Measurements from ENCODE around the gene ATXN1.

The ATXN1 gene

DNA sequence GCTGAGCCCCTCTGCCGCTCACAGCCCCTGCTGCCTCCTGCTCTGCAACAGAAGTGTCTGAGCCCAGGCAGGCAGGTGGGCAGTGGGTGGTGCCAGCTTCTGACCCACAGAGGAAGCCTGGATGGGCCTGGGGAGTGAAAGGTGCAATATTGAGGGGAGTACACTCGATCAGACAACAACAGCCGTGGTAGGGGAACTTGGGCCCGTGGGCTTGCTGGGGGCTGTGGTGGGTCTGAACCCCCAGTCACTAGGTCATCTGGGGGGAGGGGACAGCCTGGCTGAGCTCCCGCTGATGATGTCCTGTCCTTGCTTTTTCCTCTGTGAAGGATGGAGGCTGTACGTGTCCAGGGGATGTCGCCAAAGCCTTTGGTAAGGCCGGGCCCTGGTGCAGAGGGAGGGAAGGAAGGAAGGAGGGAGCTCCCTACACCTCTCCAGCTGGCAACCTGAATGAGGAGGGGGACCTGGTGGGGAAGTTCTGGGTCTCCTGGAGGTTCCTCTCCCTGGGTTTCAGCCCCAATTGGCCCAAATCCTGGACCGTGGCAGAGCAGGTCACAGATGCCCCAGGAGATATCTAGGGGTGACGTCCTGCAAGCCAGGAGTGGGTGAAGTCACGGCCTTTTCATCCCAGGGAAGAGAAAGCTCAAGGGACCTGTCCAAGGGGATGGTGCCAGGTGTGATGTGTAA is 475.7 kb downstream of the ATXN1 start:
- no peaks in the 10 kb centered on the region for H3K27me3 ChIP-seq (ENCODE audit: control insufficient read depth, insufficient read depth, low read length)
- H3K4me3 ChIP-seq (ENCODE audit: low read length), result no peak overlapping the region
- H3K27ac ChIP-seq (ENCODE audit: low read depth, low read length), result no peak overlapping the region
- no peaks in the 10 kb centered on the region for H3K36me3 ChIP-seq (ENCODE audit: control insufficient read depth, insufficient read depth, low read length)
- no peak overlapping the region for H3K9ac ChIP-seq (ENCODE audit: low read length)
- no peaks in the 10 kb centered on the region for H3K4me1 ChIP-seq (ENCODE audit: control insufficient read depth, insufficient read depth, low read length)

DNA sequence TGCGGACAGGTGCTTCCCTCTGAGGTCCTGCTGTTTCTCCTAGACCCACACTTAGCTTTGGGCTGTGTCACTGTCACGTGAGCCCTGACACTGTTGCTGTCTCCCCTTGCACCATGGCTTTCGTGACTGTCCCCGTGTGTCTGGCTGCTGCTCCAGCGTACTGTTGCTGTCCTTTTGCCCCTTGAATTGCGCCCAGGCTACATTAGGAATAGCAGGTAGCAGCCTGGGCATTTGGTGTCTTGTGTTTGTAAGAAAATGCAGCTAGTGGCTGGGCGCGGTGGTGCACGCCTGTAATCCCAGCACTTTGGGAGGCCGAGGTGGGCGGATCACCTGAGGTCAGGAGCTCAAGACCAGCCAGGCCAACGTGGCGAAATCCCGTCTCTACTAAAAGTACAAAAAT is 476.8 kb downstream of the ATXN1 start:
- Histone ChIP-seq H3K4me3 (ENCODE audit: low read length) (no peak overlapping the region), H3K9ac (ENCODE audit: low read length) (no peak overlapping the region)

GRCh38 chr6:16282370-16282769 is 478.9 kb downstream of the ATXN1 start:
- Histone ChIP-seq H3K36me3 (ENCODE audit: control insufficient read depth, insufficient read depth, low read length) (no peaks in the 10 kb centered on the region), H3K9ac (ENCODE audit: low read length) (no peak overlapping the region), H3K27me3 (ENCODE audit: control insufficient read depth, insufficient read depth, low read length) (no peaks in the 10 kb centered on the region), H3K4me1 (ENCODE audit: control insufficient read depth, insufficient read depth, low read length) (peaks cover 3% of the 10 kb centered on the region), H3K4me3 (ENCODE audit: low read length) (no peak overlapping the region), H3K27ac (ENCODE audit: low read depth, low read length) (no peak overlapping the region)

More for the DNA sequence above, 476.8 kb downstream of the ATXN1 start:
- Histone ChIP-seq H3K4me1 (ENCODE audit: control insufficient read depth, insufficient read depth, low read length) (no peaks in the 10 kb centered on the region), H3K27ac (ENCODE audit: low read depth, low read length) (no peak overlapping the region), H3K36me3 (ENCODE audit: control insufficient read depth, insufficient read depth, low read length) (no peaks in the 10 kb centered on the region), H3K27me3 (ENCODE audit: control insufficient read depth, insufficient read depth, low read length) (no peaks in the 10 kb centered on the region)

- no peak overlapping the region for H3K9ac ChIP-seq (ENCODE audit: low read length)
- H3K36me3 ChIP-seq (ENCODE audit: control insufficient read depth, insufficient read depth, low read length), result no peaks in the 10 kb centered on the region
- no peaks in the 10 kb centered on the region for H3K27me3 ChIP-seq (ENCODE audit: control insufficient read depth, insufficient read depth, low read length)
- no peak overlapping the region for H3K4me3 ChIP-seq (ENCODE audit: low read length)
- H3K27ac ChIP-seq (ENCODE audit: low read depth, low read length), result no peak overlapping the region
- H3K4me1 ChIP-seq (ENCODE audit: control insufficient read depth, insufficient read depth, low read length), result peaks cover 7% of the 10 kb centered on the region
These were observed 482.0 kb downstream of the ATXN1 start for GRCh38 chr6:16279243-16279642.

GRCh38 chr6:16278750-16279149 is 482.5 kb downstream of the ATXN1 start:
- no peaks in the 10 kb centered on the region for H3K36me3 ChIP-seq (ENCODE audit: control insufficient read depth, insufficient read depth, low read length)
- H3K9ac ChIP-seq (ENCODE audit: low read length), result no peak overlapping the region
- no peak overlapping the region for H3K27ac ChIP-seq (ENCODE audit: low read depth, low read length)
- no peaks in the 10 kb centered on the region for H3K27me3 ChIP-seq (ENCODE audit: control insufficient read depth, insufficient read depth, low read length)
- H3K4me3 ChIP-seq (ENCODE audit: low read length), result no peak overlapping the region
- peaks cover 7% of the 10 kb centered on the region for H3K4me1 ChIP-seq (ENCODE audit: control insufficient read depth, insufficient read depth, low read length)

DNA sequence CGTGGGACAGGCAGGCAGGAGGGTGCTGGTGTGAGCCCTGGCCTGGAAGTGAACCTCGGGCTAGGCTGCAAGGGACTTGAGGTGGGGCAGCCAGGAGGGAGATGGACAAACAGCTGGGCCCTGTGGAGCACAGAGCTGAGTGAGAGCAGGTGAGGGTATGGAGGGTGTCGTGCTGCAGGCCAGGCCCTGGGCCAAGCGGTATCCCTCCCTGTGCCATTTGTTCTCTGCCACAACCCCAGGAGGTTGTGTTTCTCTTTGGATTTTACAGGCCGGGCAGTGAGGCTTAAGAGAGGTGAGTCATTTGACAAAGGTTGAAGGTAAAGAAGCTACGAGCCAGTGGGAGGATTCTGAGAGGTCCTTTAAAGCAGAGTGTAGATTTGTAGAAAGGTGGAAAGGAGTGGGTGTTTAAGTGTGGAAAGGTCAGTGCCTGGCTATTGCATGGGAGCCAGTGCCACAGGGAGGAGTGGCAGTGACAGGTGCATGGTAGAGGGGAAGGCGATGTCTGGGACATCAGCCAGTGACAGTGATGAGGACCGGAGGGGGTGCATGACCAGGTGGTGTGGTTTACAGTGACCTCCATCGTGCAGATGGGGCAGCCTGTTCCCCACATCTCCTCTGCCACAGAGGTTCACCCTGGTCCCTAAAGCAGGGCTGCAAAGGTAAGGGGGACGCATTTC is 483.1 kb downstream of the ATXN1 start:
- H3K4me3 ChIP-seq (ENCODE audit: low read length), result no peak overlapping the region
- H3K27ac ChIP-seq (ENCODE audit: low read depth, low read length), result no peak overlapping the region

DNA sequence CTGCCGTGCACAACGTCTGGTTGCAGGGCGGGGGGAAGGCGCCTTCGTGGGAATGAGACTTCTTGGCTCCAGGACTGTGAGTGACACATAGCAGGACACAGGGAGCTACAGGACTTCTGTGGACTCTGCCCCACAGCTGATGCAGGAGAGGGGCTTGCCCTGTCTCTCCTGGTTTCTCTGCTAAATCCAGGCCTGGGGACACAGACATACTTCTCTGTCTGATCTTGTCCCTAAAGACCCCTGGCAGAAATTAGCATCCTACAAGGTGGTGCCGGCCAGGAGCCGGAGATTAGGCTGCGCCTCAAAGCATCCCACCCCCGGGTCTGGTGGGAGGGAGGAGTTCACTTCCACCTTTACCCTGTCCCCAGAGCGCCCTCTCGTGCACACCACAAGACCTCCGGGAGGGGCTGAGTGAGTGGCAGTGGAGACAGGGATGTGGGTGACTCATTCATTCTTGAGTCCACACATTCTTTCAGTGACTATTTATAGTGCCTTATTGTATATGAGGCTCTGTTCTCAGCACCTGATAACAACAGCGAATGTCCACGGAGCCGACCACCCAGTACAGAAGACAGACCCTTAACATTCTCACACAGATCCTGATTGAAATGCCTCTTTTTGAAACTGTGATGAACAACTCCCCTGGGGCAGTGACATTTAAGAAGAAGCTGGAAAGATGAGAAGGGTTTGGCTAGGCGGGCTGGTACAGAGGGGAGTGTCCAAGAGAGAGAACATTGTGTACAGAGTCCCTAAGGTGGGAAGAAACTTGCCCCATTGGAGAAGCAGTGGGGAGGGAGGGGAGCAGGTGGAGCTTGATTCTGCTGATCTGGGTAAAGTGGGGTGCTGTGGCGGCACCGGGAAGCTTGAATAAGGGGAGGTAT is 483.9 kb downstream of the ATXN1 start:
- Histone ChIP-seq H3K27ac (ENCODE audit: low read depth, low read length) (no peak overlapping the region), H3K36me3 (ENCODE audit: control insufficient read depth, insufficient read depth, low read length) (no peaks in the 10 kb centered on the region), H3K4me3 (ENCODE audit: low read length) (no peak overlapping the region), H3K9ac (ENCODE audit: low read length) (no peak overlapping the region), H3K27me3 (ENCODE audit: control insufficient read depth, insufficient read depth, low read length) (no peaks in the 10 kb centered on the region), H3K4me1 (ENCODE audit: control insufficient read depth, insufficient read depth, low read length) (peaks cover 13% of the 10 kb centered on the region)

More for the DNA sequence above, 483.1 kb downstream of the ATXN1 start:
- peaks cover 11% of the 10 kb centered on the region for H3K4me1 ChIP-seq (ENCODE audit: control insufficient read depth, insufficient read depth, low read length)
- H3K27me3 ChIP-seq (ENCODE audit: control insufficient read depth, insufficient read depth, low read length), result no peaks in the 10 kb centered on the region
- H3K36me3 ChIP-seq (ENCODE audit: control insufficient read depth, insufficient read depth, low read length), result no peaks in the 10 kb centered on the region
- H3K9ac ChIP-seq (ENCODE audit: low read length), result no peak overlapping the region

DNA sequence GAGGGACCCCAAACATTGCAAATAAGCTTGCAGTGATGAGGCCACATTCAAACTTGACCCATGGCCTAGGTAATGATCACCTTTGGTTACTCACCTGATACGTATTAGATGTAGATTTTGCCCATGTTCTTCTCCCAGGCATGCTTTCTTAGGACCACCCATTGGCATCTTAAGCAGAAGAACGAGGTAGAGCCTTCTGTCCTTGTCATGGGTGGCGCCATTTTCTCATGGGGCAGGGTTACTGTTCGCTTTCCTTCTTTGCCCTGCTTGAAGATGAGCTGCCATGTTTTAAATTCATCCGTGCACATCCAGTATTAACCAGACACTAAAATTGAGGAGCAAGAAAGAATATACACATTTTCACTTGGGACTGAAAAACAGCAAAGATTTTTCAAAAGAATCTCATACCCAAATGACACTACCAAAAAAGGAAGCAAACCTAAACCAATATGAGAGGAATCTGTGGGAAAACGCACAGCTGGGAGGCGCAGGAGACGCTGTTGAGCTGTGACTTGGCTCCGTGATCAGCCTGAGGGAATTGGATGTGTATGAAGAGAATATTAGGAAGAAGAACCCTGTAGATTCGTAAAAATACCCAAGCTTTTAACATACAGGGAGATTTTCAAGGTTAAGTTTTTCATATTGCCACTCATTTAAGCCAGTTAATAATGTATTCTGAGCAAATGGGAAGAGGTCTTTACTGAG is 486.2 kb downstream of the ATXN1 start:
- Histone ChIP-seq H3K27ac (ENCODE audit: low read depth, low read length) (no peak overlapping the region), H3K9ac (ENCODE audit: low read length) (no peak overlapping the region), H3K27me3 (ENCODE audit: control insufficient read depth, insufficient read depth, low read length) (no peaks in the 10 kb centered on the region), H3K4me3 (ENCODE audit: low read length) (no peak overlapping the region), H3K4me1 (ENCODE audit: control insufficient read depth, insufficient read depth, low read length) (peaks cover 13% of the 10 kb centered on the region), H3K36me3 (ENCODE audit: control insufficient read depth, insufficient read depth, low read length) (no peaks in the 10 kb centered on the region)

DNA sequence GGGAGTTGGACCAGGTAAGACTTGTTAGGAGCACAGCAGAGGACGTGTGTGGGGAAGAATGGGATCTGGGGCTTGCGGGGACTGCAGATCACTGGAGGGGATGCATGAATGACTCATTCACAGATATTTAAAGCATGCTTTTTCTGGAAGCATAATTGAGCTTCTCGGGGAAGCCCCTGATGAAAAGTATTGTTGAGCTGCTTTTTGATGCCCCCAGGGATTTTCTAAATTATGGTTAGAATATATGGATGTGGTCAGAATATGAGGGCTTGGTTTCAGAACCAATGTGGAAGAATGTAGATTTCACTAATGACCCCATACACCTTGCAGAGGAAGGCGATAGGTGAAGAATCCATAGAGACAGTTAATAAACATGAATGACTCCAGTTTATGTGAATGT is 486.8 kb downstream of the ATXN1 start:
- Histone ChIP-seq H3K36me3 (ENCODE audit: control insufficient read depth, insufficient read depth, low read length) (no peaks in the 10 kb centered on the region), H3K27ac (ENCODE audit: low read depth, low read length) (no peak overlapping the region), H3K4me1 (ENCODE audit: control insufficient read depth, insufficient read depth, low read length) (peaks cover 13% of the 10 kb centered on the region), H3K27me3 (ENCODE audit: control insufficient read depth, insufficient read depth, low read length) (no peaks in the 10 kb centered on the region), H3K4me3 (ENCODE audit: low read length) (no peak overlapping the region), H3K9ac (ENCODE audit: low read length) (no peak overlapping the region)

- no peaks in the 10 kb centered on the region for H3K36me3 ChIP-seq (ENCODE audit: control insufficient read depth, insufficient read depth, low read length)
- H3K27me3 ChIP-seq (ENCODE audit: control insufficient read depth, insufficient read depth, low read length), result no peaks in the 10 kb centered on the region
- H3K4me3 ChIP-seq (ENCODE audit: low read length), result no peak overlapping the region
- no peak overlapping the region for H3K27ac ChIP-seq (ENCODE audit: low read depth, low read length)
- no peak overlapping the region for H3K9ac ChIP-seq (ENCODE audit: low read length)
- H3K4me1 ChIP-seq (ENCODE audit: control insufficient read depth, insufficient read depth, low read length), result peaks cover 13% of the 10 kb centered on the region
These were observed 488.0 kb downstream of the ATXN1 start for GRCh38 chr6:16273256-16273655.

DNA sequence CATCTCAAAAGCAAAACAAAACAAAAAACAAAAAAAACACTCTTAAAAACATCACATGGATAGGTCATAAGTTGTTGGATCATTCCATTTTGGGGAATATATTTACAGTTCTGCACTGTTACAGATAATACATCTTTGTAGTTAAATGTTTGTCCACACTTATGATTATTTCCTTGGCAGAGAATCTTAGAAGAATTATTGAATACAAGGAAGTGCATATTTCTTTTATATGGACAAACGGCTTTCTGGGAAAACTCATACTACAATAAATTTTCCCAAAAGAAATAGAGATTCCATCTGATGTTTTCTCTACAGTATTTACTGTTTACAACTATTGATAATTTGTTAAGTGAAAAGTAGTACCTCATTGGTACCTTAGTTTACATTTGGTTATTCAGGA is 489.1 kb downstream of the ATXN1 start:
- H3K27ac ChIP-seq (ENCODE audit: low read depth, low read length), result no peak overlapping the region
- H3K27me3 ChIP-seq (ENCODE audit: control insufficient read depth, insufficient read depth, low read length), result no peaks in the 10 kb centered on the region
- H3K9ac ChIP-seq (ENCODE audit: low read length), result no peak overlapping the region
- H3K4me1 ChIP-seq (ENCODE audit: control insufficient read depth, insufficient read depth, low read length), result peaks cover 10% of the 10 kb centered on the region
- no peak overlapping the region for H3K4me3 ChIP-seq (ENCODE audit: low read length)
- no peaks in the 10 kb centered on the region for H3K36me3 ChIP-seq (ENCODE audit: control insufficient read depth, insufficient read depth, low read length)

DNA sequence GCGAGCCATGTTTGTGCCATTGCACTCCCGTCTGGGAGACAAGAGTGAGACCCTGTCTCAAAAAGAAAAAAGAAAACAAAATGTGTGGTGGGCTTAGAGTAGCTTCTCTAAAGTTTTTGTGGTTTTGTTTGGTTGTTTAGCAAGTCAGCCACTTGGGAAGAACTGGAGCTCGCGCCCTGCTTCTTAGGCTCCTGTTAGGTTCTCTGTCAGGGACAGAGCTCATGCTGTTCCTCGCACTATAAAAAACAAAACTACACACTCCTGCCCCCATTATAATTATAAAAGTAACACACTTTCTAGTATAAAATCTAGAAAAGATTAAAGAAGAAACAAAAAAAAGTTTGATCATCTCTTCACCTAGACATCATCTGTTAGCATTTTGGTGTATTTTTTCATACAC is 489.8 kb downstream of the ATXN1 start:
- H3K9ac ChIP-seq (ENCODE audit: low read length), result no peak overlapping the region
- H3K4me3 ChIP-seq (ENCODE audit: low read length), result no peak overlapping the region
- peaks cover 6% of the 10 kb centered on the region for H3K4me1 ChIP-seq (ENCODE audit: control insufficient read depth, insufficient read depth, low read length)
- H3K27me3 ChIP-seq (ENCODE audit: control insufficient read depth, insufficient read depth, low read length), result no peaks in the 10 kb centered on the region
- H3K27ac ChIP-seq (ENCODE audit: low read depth, low read length), result no peak overlapping the region
- no peaks in the 10 kb centered on the region for H3K36me3 ChIP-seq (ENCODE audit: control insufficient read depth, insufficient read depth, low read length)
